Large intestine (tissue), 12 donors: ENCODE results near the gene SLC10A2. TPM values are rescaled to one million over a fixed set of nuclear protein-coding genes. Genes with fewer than 3 reads are reported as not detected.
A peak's percentile ranks its signal among the peaks of the same experiment; 100 is the strongest.
"Not testable (repeated sequence)": the region's sequence is repeated elsewhere in the genome, so short reads cannot be mapped to it uniquely, and the experiment has no call there.

ENCODE experiments used
- DNase-seq, 2 donors: peaks; one replicate each; pipeline versions ENCODE4 v3.0.0 to v3.0.0-alpha.2; 2013
- H3K27ac ChIP-seq: one replicate; pipeline ENCODE4 v1.5.1; 2013; ENCODE audit warnings: low read length
- H3K27me3 ChIP-seq: 2 replicates; pipeline ENCODE4 v1.6.1; 2013; ENCODE audit warnings: low read length; ENCODE audit not compliant: control insufficient read depth, insufficient read depth
- H3K36me3 ChIP-seq: 2 replicates; pipeline ENCODE4 v1.6.1; 2013; ENCODE audit warnings: low read length; ENCODE audit not compliant: control insufficient read depth, insufficient read depth
- H3K4me1 ChIP-seq: one replicate; pipeline ENCODE4 v1.6.1; 2013; ENCODE audit warnings: low read length; ENCODE audit not compliant: control insufficient read depth, insufficient read depth
- H3K4me3 ChIP-seq: one replicate; pipeline ENCODE4 v1.5.1; 2013; ENCODE audit warnings: low read length
- H3K9me3 ChIP-seq: one replicate; pipeline ENCODE4 v1.6.1; 2013; ENCODE audit warnings: mild to moderate bottlenecking, low read depth, low read length, moderate library complexity; ENCODE audit not compliant: control insufficient read depth
- whole genome bisulfite sequencing: methylation state at CpG from one replicate; pipeline ENCODE4 v1.1.5; 2013; ENCODE audit warnings: low lambda C conversion rate; ENCODE audit not compliant: insufficient coverage; 5-methylcytosine and 5-hydroxymethylcytosine counted together
- long read RNA-seq, 11 donors: transcript quantifications; one replicate each; lab custom pipeline, GENCODE V29; 2026
- polyA plus RNA-seq: library from polyadenylated mRNA; unstranded; fragments of 120-200 nt; gene quantifications from one replicate; pipeline ENCODE4 v1.2.1, GENCODE V29; 2013

The SLC10A2 gene, protein sequence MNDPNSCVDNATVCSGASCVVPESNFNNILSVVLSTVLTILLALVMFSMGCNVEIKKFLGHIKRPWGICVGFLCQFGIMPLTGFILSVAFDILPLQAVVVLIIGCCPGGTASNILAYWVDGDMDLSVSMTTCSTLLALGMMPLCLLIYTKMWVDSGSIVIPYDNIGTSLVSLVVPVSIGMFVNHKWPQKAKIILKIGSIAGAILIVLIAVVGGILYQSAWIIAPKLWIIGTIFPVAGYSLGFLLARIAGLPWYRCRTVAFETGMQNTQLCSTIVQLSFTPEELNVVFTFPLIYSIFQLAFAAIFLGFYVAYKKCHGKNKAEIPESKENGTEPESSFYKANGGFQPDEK
- 0.70 TPM for polyA plus RNA-seq
- long read RNA-seq, donor 1, transcript SLC10A2-201 (6 exons, 3,779 nt), result major isoform, 5 of 5 reads
- long read RNA-seq, donor 1, partial matches to known transcripts, result 0 of 5 reads
- long read RNA-seq, donor 1, other reads (novel, unspliced or antisense), result 0 of 5 reads
- long read RNA-seq, donor 2, result 0 reads
- long read RNA-seq, donor 3, result 0 reads
- long read RNA-seq, donor 4, result 0 reads
- long read RNA-seq, donor 5, result 0 reads
- long read RNA-seq, donor 6, result 0 reads
- long read RNA-seq, donor 7, result 0 reads
- long read RNA-seq, donor 8, result 0 reads
- long read RNA-seq, donor 9, partial matches to known transcripts, result 0 of 2 reads
- long read RNA-seq, donor 9, other reads (novel, unspliced or antisense), result 0 of 2 reads
- long read RNA-seq, donor 10, result 0 reads
- long read RNA-seq, donor 11, partial matches to known transcripts, result 0 of 1 reads
- long read RNA-seq, donor 11, other reads (novel, unspliced or antisense), result 0 of 1 reads

DNA sequence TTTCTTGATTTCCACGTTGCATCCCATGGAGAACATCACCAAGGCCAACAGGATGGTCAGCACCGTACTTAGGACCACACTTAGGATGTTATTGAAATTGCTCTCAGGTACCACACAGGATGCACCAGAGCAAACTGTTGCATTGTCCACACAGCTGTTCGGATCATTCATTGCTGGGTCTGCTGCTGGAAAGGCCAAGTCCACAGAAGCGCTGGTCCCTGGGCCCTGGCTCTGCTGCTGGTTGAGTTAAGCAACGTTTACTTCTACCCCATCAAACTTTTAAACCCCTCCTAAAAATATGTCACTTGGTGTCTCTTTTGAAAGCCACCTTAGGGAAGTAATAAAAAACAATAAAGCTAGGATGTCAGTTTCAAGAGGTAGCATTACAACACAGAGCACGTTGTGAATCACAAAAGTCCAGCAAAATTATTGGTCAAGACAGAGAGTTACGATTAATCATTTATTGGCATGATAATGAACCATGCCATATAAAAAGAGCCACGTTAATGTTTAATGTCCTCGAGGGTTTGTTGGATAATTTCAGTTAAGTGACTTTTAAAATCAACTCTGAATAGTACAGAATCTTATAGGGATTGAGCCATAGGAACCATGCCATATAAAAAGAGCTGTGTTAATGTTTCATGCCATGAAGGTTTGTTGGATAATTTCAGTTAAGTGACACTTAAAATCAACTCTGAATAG, at the start of gene SLC10A2:
SLC10A2 (minus strand) TSS at position 339 of the 702 bp plus-strand sequence; CDS start at position 171, 168 bp downstream.
- WGBS, result 27% methylated on average over 2 of the region's 9 CpGs
- H3K27ac ChIP-seq, result peak within 1 kb of the TSS; percentile 75
- H3K4me1 ChIP-seq, result peaks cover 31% of the 10 kb centered on the region
- H3K9me3 ChIP-seq, result no peaks in the 10 kb centered on the region
- H3K4me3 ChIP-seq, result peak within 1 kb of the TSS; percentile 5
- H3K27me3 ChIP-seq, result no peaks in the 10 kb centered on the region
- DNase-seq, result peak; percentile 55 to 77
- H3K36me3 ChIP-seq, result no peaks in the 10 kb centered on the region

DNA sequence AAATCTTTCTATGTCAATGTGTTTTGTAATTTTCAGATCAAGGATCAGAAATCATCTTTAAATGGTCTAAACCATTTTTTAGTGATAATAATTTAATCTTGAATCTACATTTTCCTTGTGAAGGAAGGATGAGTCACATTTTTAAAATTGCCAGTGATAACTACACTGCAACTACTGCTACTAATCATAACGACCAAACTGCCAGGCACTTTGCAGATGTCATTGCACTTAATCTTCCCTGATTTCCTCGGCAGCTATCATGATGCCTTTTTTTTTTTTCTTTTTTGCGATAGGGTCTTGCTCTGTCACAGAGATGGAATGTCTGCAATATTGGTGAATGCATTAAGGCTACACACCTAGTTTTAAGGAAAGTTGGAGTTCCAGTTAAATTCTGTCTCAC, 41.4 kb upstream of the SLC10A2 start:
- DNase-seq, result no peak
- H3K9me3 ChIP-seq, result no peaks in the 10 kb centered on the region
- H3K4me1 ChIP-seq, result no peaks in the 10 kb centered on the region
- no peaks in the 10 kb centered on the region for H3K27me3 ChIP-seq
- WGBS, result 52% methylated on average over 2 of the region's 3 CpGs
- no peaks in the 10 kb centered on the region for H3K36me3 ChIP-seq
- no peak overlapping the region for H3K4me3 ChIP-seq
- H3K27ac ChIP-seq, result no peak overlapping the region

DNA sequence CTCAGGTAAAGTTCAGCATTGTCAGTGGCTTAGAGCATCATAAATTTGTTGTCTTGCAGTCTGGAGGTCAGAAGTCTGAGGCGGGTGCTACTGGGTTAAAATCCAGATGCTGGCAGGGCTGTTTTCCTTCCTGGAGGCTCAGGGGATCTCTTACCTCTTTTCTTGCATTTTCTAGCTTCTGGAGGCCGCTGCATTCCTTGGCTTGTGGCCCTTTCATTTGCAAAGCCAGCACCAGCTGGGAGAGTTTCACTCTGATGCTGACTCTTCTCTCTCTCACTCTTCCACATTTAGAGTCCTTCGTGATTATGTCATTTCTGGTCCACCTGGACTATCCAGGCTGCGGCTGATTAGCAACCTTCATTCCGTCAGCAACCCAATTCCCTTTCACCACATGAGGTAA, 38.1 kb upstream of the SLC10A2 start:
- WGBS, result no CpG with 5 or more reads among the region's 5 CpGs

DNA sequence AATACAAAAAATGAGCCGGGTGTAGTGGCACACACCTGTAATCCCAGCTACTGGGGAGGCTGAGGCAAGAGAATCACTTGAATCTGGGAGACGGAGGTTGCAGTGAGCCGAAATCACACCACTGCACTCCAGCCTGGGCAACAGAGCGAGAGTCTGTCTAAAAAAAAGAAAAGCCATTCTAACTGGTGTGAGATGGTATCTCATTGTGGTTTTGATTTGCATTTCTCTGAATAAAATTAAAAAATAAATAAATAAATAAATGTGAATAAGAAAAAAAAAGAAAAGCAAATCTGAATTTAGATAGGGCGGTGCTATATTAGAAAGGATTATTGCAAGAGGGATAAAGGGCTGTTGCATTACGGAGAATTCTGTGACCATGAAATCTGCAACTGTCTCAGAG, 37.2 kb upstream of the SLC10A2 start:
- not testable (repeated sequence) for DNase-seq, H3K27ac ChIP-seq, H3K4me1 ChIP-seq, H3K4me3 ChIP-seq, H3K27me3 ChIP-seq, H3K9me3 ChIP-seq, H3K36me3 ChIP-seq
- WGBS, result 100% methylated on average over 5 of the region's 6 CpGs

More for the DNA sequence above, 38.1 kb upstream of the SLC10A2 start:
- Histone ChIP-seq H3K4me3 (no peak overlapping the region), H3K9me3 (no peaks in the 10 kb centered on the region), H3K27me3 (no peaks in the 10 kb centered on the region), H3K36me3 (no peaks in the 10 kb centered on the region), H3K27ac (no peak overlapping the region), H3K4me1 (peaks cover 3% of the 10 kb centered on the region)
- DNase-seq, result peak; percentile 24 to 71

DNA sequence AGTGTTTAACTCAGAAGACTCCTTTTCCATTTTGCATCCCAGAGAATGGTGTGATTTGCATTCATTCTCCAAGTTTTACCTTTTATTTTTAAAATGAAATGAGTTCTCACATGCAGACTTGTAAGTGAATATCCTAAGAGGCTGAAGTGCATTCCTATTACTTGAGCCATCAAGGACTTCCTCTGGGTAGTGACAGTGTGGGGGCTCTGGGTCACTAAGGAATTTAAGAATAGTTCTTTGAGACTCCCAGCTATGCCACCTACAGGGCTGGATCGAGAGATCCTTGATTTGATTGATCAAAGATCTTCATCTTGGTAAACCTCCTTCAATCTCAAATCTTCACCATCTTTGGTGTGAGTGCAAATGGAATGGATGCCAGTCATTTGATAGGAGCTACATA, 36.3 kb upstream of the SLC10A2 start:
- no peaks in the 10 kb centered on the region for H3K36me3 ChIP-seq
- peaks cover 3% of the 10 kb centered on the region for H3K4me1 ChIP-seq
- WGBS, result no CpG with 5 or more reads among the region's 1 CpG
- H3K4me3 ChIP-seq, result no peak overlapping the region
- H3K27me3 ChIP-seq, result no peaks in the 10 kb centered on the region
- no peak for DNase-seq
- H3K27ac ChIP-seq, result no peak overlapping the region
- no peaks in the 10 kb centered on the region for H3K9me3 ChIP-seq

DNA sequence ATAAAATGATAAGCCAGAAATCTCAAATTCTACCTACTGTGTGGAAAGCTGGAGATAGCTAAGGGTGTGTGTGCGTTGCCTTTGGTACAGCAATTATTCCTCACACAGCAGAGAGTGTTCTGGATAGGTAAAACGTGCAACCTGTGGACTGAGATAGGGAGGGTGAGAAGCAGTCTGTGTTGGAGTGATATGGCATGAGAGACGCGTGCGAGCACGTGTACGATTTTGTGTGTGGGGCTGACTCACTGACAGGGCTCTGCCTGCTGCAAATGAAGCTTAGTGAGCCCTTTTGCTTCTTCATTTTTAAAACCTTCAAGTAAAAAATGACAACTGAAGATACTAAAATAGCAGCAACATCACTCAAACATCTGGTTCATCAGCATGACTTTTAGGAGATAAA, 35.7 kb upstream of the SLC10A2 start:
- no peaks in the 10 kb centered on the region for H3K9me3 ChIP-seq
- H3K36me3 ChIP-seq, result no peaks in the 10 kb centered on the region
- no peak overlapping the region for H3K4me3 ChIP-seq
- H3K27me3 ChIP-seq, result no peaks in the 10 kb centered on the region
- DNase-seq, result no peak
- WGBS, result 91% methylated on average over 6 of the region's 7 CpGs
- no peak overlapping the region for H3K27ac ChIP-seq
- H3K4me1 ChIP-seq, result peaks cover 3% of the 10 kb centered on the region

DNA sequence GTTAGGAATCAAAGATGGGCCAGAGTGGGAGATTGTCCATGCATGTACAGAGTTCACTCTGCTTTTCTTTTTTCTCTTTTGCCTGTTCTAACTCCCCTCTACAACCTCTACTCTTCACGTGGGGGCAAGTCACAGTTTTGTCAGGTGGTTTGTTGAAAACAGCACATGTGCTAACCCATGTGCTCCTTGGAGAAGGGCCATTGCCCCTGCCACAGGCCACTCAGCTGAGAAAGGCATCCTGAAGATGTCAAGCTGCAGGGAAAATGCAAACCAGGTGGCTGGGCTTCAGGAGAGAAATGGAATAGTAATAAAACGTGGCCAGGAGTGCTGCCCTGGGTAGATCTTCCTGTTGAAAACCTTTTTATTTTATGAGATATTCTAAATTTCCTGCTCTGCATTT, 35.3 kb upstream of the SLC10A2 start:
- WGBS, result no CpG with 5 or more reads among the region's 2 CpGs
- no peak overlapping the region for H3K4me3 ChIP-seq
- no peaks in the 10 kb centered on the region for H3K27me3 ChIP-seq
- no peak for DNase-seq
- no peak overlapping the region for H3K27ac ChIP-seq
- peaks cover 3% of the 10 kb centered on the region for H3K4me1 ChIP-seq
- no peaks in the 10 kb centered on the region for H3K36me3 ChIP-seq
- H3K9me3 ChIP-seq, result no peaks in the 10 kb centered on the region

DNA sequence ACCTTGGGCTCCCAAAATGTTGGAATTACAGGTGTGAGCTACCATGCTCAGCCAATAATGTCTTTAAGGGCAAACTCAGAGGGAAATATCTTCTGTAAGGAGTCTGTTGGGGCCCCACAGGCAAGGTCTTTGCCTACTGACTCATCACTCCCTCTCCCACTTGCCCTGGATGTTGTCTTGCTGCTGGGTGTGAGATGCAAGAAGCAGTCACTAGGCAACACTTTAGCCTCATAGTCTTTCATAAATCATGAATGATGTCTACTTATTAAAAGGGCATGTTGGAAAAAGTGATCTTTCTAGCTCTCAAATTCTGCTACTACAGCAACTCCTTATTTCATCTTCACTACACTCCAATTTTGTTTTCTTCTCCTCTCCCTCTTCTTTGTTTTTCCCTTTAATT, 34.6 kb upstream of the SLC10A2 start:
- H3K4me1 ChIP-seq, result peaks cover 3% of the 10 kb centered on the region
- no peak overlapping the region for H3K27ac ChIP-seq
- H3K4me3 ChIP-seq, result no peak overlapping the region
- DNase-seq, result peak; percentile 15 to 34
- H3K9me3 ChIP-seq, result no peaks in the 10 kb centered on the region
- no peaks in the 10 kb centered on the region for H3K36me3 ChIP-seq
- H3K27me3 ChIP-seq, result no peaks in the 10 kb centered on the region

DNA sequence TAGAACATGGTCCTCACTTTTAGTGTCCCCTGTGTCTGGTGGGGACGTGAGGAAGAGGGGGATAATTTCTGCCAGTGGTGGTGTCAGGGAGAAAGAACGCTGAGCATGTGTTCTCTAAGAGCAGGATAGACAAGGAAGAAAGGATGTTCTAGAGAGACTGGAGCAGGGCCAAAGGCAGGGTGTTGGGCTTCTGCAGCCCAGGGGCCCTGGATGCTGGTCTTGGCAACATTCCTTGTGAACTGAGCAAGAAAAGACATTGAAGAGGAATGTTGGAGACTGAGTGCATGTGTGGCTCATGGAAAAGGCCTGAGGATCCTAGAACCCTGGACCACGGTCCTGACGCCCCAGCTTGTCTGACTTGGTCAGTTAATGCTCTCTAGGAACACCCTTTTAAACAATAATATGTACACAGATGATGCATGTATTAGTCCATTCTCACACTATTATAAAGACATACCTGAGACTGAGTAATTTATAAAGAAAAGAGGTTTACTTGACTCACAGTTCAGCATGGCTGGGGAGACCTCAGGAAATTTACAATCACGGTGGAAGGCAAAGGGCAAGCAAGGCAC, 33.6 kb upstream of the SLC10A2 start:
- H3K4me3 ChIP-seq, result no peak overlapping the region
- H3K36me3 ChIP-seq, result no peaks in the 10 kb centered on the region
- no peaks in the 10 kb centered on the region for H3K9me3 ChIP-seq
- H3K27me3 ChIP-seq, result no peaks in the 10 kb centered on the region
- no CpG with 5 or more reads among the region's 5 CpGs for WGBS
- H3K27ac ChIP-seq, result no peak overlapping the region
- peaks cover 3% of the 10 kb centered on the region for H3K4me1 ChIP-seq
- peak in 1 of 2 donors; percentile 14 for DNase-seq

DNA sequence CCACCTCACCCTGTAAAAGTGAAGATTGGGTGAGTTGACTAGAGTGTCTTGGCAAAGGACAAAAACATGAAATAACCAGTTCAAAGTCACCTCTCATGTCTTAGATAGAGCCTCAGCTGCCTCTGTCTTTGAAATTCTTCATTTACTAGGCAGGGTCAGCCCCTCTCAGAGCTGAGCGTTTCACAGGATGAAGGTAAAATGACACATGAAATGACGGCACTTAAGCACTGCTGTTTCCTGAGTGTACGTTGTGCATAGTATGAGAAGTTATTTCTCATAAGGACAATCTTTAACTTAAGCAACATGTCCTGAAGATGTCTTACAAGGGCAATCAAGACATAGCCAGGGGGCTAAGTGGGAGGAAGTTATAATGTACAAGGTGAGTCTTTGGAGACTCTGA, 32.3 kb upstream of the SLC10A2 start:
- H3K27me3 ChIP-seq, result no peaks in the 10 kb centered on the region
- WGBS, result 100% methylated on average over 2 of the region's 3 CpGs
- no peak overlapping the region for H3K4me3 ChIP-seq
- H3K9me3 ChIP-seq, result no peaks in the 10 kb centered on the region
- no peak overlapping the region for H3K27ac ChIP-seq
- no peak for DNase-seq
- H3K36me3 ChIP-seq, result no peaks in the 10 kb centered on the region
- peaks cover 3% of the 10 kb centered on the region for H3K4me1 ChIP-seq
